RPMI7951 (cell line): ENCODE data around the gene HSPB6. TPM values are rescaled to one million over a fixed set of nuclear protein-coding genes. Genes with fewer than 3 reads are reported as not detected.
A peak's percentile ranks its signal among the peaks of the same experiment; 100 is the strongest.
"Not testable (repeated sequence)": the region's sequence is repeated elsewhere in the genome, so short reads cannot be mapped to it uniquely, and the experiment has no call there.

Source experiments
- DNase-seq: peaks from one replicate; pipeline ENCODE4 v3.0.0-alpha.2; 2012; ENCODE audit warnings: low read depth
- total RNA-seq: library from RNA; depleted of rRNA; stranded (reverse); fragments of >200 nt; shearing (Covaris generic); gene quantifications from 2 replicates; pipeline ENCODE4 v1.2.3, GENCODE V29; 2014

The HSPB6 gene
- total RNA-seq, 1 experiment from 2014 or later: not detected

GRCh38 chr19:35786299-35787160 lies 29.7 kb upstream of the HSPB6 start:
- no peak for DNase-seq

DNA sequence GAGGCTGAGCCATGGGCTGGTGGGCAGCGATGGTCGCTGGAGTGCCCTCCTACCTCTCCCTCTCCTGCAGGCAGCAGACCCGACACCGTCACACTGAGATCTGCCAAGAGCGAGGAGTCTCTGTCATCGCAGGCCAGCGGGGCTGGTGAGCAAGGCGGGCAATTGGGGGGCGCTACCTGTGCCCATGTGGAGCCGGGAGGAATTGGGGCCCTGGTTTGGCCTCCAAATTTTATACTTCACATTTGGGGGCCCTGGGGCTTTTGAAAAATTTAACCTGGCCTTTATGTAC lies 28.5 kb upstream of the HSPB6 start:
- no peak for DNase-seq

DNA sequence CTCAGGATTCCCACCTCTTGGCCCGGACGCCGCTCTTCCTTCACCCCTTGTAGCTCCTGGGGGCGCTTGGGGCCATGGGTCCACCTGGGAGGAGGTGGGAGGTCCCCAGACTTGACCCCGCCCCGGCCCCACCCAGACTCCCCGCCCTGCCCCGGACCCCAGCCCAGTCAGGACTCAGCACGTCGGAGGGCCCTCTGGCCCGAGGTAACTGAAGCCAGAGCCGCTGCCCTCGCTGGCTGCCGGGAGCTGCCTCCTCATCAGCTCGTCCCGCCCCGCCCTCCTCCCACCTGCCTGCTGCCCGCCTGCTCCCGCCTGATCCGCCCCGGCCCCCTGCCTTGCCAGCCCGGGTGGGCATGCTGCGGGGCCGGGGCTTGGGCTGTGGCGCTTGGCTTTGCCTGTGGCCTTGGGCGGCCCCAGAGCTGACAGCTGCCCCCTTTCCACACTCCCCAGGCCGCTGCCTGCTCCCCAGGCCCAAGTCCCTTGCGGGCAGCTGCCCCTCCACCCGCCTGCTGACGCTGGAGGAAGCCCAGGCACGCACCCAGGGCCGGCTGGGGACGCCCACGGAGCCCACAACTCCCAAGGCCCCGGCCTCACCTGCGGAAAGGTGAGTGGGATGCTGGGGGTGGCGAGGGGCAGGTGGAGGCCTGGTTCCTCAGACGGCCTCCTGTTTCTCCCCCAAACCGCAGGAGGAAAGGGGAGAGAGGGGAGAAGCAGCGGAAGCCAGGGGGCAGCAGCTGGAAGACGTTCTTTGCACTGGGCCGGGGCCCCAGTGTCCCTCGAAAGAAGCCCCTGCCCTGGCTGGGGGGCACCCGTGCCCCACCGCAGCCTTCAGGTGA lies 27.9 kb upstream of the HSPB6 start:
- no peak for DNase-seq

DNA sequence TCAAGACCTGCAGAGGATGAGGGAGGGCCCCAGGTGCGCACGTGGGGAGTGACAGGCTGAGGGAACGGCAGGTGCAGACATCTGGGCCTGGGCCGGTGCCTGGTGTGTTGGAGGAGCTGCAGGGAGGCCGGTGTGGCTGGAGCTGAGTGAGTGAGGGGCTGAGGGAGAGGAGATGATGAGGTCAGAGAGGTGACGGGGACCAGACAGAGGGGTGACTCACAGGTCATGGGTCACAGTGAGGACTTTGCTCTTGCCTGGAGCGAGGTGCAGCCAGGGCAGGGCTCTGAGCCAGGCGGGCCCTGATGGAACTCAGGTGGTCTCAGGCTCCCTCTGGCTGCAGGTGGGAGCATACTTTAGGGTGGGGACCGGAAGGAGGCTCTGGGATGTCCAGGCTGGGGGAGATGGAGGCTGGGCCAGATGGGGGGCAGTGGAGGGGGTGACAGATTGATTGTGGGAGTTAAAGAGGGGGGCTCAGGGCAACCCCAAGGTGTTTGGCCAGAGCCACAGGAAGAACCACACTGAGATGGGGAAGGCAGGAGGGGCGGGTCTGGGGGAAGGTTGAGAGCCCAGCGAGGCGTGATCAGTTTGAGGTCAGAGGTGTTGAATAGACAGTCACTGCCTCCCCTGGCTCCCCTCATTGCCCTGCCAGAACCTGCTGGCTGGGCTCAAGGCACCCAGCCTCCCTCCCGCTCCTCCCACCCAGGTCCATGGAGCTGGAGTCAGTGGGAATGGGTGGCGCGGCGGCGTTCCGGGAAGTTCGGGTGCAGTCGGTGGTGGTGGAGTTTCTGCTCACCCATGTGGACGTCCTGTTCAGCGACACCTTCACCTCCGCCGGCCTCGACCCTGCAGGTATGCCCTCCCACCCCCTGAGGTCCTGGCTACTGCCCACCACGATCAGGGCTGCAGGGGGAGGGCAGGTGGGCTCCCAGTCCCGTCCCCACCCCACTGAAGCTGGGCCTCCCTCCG lies 26.9 kb upstream of the HSPB6 start:
- DNase-seq: no peak

DNA sequence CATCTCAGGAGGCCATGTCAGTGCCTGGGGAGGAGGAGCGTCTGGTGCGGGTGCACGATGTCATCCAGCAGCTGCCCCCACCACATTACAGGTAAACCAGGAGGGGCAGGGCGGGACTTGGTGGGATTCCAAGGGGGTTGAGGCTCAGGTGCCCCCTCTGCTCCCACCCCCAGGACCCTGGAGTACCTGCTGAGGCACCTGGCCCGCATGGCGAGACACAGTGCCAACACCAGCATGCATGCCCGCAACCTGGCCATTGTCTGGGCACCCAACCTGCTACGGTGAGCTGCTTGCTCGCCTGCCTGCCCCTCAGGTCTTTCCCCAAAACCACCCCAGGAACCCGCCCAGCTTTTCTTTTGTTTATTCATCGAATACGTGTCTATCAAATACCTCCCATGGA lies 25.8 kb upstream of the HSPB6 start:
- DNase-seq: no peak

DNA sequence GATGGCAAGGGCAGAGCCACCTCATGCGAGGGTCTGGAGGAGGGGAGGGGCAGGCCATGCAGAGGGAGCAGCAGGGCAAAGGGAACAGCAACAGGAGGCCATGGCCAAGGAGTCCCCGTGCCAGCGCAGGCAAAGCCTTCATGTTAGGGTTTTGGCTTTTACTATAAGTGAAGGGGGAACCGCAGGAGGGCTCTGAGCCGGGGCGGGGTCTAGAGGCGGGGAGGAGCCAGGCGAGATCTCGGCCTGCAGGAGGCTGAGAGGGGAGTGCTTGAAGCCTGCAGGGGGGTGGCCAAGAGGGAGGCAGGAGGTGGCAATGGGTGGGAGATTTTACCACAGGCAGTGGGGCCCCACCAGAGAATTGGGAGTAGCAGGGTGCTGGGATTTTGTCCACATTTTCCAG lies 24.8 kb upstream of the HSPB6 start:
- DNase-seq: no peak

- no peak for DNase-seq
Measured at GRCh38 chr19:35780717-35781116, 23.9 kb upstream of the HSPB6 start.

DNA sequence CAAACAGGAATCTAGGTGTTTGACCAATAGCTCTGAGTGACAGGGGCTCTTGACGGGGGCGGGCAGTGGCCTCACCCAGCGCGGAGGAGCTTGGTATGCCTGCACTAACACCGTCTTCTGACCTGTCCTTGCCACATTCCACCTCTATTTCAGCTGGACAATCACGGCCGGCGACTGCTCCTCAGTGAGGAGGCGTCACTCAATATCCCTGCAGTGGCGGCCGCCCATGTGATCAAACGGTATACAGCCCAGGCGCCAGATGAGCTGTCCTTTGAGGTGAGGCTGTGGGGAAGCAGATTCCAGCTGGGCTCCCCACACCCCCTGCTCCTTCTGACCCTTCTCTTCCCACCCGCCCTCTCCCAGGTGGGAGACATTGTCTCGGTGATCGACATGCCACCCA lies 23.2 kb upstream of the HSPB6 start:
- DNase-seq: no peak

DNA sequence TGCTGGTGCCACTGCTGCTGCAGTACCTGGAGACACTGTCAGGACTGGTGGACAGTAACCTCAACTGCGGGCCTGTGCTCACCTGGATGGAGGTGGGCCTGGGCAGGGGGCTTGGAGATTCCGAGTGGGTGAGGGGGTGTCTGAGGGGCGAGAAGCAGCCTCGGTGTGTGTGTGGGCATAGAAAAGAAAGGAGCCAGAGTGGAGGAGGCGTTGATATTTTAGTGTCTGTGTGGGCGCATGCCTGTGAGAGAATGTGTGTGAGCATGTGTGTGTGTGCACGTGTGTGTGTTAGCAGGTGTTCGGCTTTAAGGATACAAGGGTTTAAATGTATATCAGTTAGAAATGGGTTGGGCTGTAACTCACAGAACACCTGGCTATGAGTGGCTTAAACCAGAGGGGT lies 22.2 kb upstream of the HSPB6 start:
- DNase-seq: no peak

DNA sequence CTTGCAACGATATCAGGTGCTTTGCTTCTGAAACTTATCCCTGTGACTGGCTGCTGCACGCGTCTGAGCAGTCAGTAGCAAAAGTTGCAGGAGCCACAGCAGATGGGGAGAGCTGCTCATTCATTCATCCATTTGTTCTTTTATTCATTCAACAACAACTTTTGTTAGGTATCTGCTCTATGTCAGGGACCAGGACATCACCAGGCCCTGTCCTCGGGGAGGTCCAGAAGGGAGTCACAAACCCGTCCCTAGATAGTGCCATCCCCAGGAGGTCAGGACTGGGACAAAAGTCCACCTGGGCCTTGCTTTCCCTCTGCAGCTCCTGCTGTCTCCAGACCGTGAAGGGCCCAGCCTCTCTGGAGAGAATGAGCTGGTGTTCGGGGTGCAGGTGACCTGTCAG lies 21.1 kb upstream of the HSPB6 start:
- DNase-seq: no peak

- DNase-seq: no peak
Measured at GRCh38 chr19:35777086-35777841, 20.4 kb upstream of the HSPB6 start.

DNA sequence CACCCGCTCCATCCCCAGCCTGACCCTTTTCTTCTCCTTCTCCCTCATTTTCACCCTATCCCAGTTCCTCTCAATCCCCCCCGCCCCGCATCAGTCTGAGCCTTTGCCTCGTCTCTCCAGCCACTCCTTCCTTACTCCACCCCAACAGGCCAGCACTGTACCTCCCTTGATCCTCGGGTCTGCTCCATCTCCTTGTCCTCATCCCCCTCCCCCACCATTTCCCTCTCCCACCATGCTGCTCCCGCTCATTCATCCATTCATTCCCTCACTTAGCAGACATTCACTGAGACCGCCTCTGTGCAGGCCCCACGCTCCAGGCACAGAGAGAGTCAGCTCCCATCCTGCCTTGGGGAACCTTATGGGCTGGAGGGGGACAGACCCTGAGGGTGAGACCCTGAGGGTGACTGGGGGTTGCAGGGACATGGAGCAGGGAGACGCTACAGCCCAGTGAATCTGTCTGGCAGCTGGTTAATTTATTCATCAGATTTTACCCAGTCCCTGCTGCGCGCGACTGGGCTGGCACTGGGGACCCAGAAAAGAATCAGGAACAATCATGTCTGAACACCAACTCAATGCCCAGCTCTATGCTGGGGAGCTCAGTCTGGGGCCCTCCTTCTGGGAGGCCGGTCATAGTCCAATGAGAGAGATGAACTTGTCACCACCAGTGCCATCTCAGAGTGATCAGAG lies 19.4 kb upstream of the HSPB6 start:
- no peak for DNase-seq

- peak; percentile 96 for DNase-seq
Measured at GRCh38 chr19:35775298-35776101, 18.7 kb upstream of the HSPB6 start, which contains the start of gene ARHGAP33. Gene ARHGAP33 (plus strand): TSS chr19:35775564. CDS start chr19:35775659, 95 bp downstream.

DNA sequence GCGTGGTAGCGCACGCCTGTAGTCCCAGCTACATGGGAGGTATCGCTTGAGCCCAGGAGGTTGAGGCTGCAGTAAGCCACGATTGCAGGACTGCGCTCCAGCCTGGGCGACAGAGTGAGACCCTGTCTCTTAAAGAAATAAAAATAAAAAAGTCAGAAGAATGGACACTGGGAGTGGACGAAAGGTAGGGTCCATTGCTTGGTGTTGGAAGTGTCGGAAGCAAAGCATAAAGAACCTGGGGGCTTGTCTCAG lies 18.1 kb upstream of the HSPB6 start:
- no peak for DNase-seq

GRCh38 chr19:35774274-35775045 lies 17.6 kb upstream of the HSPB6 start:
- no peak for DNase-seq

- DNase-seq: peak; percentile 33
Measured at GRCh38 chr19:35773020-35773806, 16.4 kb upstream of the HSPB6 start.

- DNase-seq: not testable (repeated sequence)
Measured at GRCh38 chr19:35772362-35772761, 15.5 kb upstream of the HSPB6 start.

DNA sequence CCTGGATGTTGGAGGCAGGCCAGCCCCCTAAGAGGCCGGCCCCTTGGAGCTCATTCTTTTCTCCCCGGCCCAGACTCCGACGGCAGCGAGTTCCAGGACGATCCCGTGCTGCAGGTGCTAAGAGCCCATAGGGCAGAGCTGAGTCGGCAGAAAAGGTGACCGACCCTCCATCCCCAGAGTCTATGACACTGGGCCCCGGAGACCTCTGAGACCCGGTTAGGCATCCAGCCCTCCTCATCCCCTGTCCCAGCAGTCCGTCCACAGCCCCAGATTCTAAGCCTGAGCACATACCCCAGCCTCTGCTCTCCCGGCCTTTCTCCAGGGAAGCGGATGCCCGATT lies 11.2 kb upstream of the HSPB6 start:
- no peak for DNase-seq
